OCI-LY3 (cell line): Measurements from ENCODE around the gene TCF25.
A peak's percentile ranks its signal among the peaks of the same experiment; 100 is the strongest.

Experiments used
- H2AFZ ChIP-seq: fragments of 200-600, 300-600 bp; shearing (Covaris generic); 2 replicates; pipeline ENCODE4 v1.6.0; 2014; ENCODE audit warnings: antibody characterized with exemption, low read depth, low read length
- H3K27ac ChIP-seq: fragments of 200-600, 300-600 bp; sonication (generic); 2 replicates; pipeline ENCODE4 v1.5.1; 2014; ENCODE audit warnings: mild to moderate bottlenecking, low read length, moderate library complexity, mixed read lengths
- H3K27me3 ChIP-seq: fragments of 200-600, 300-600 bp; sonication (generic); 2 replicates; pipeline ENCODE4 v1.6.1; 2014; ENCODE audit warnings: low read depth, low read length, mixed read lengths
- H3K36me3 ChIP-seq: fragments of 200-600, 300-600 bp; sonication (generic); replicated peaks from 2 replicates; pipeline ENCODE3; 2014; ENCODE audit warnings: low read depth, low read length, mixed read lengths
- H3K4me1 ChIP-seq: fragments of 300-600, 200-600 bp; sonication (generic); 2 replicates; pipeline ENCODE4 v1.6.1; 2014; ENCODE audit warnings: low read length, mixed read lengths
- H3K4me2 ChIP-seq: fragments of 200-600, 300-600 bp; sonication (generic); 2 replicates; pipeline ENCODE4 v1.6.1; 2014; ENCODE audit warnings: low read length, mixed read lengths
- H3K4me3 ChIP-seq: fragments of 300-600, 200-600 bp; sonication (generic); 2 replicates; pipeline ENCODE4 v1.5.1; 2014; ENCODE audit warnings: antibody characterized with exemption, mild to moderate bottlenecking, low read length, moderate library complexity
- H3K79me2 ChIP-seq: fragments of 300-600, 200-600 bp; shearing (Covaris generic); 2 replicates; pipeline ENCODE4 v1.6.1; 2014; ENCODE audit warnings: mild to moderate bottlenecking, low read length, mixed read lengths
- H3K9ac ChIP-seq: fragments of 300-600, 200-600 bp; shearing (Covaris generic); 2 replicates; pipeline ENCODE4 v1.6.0; 2014; ENCODE audit warnings: mild to moderate bottlenecking, low read length, moderate library complexity
- H3K9me3 ChIP-seq: fragments of 200-600, 300-600 bp; shearing (Covaris generic); 2 replicates; pipeline ENCODE4 v1.6.1; 2014; ENCODE audit warnings: low read length, mixed read lengths; ENCODE audit not compliant: insufficient read depth
- H4K20me1 ChIP-seq: fragments of 200-600, 300-600 bp; sonication (generic); 2 replicates; pipeline ENCODE4 v1.6.1; 2016; ENCODE audit warnings: low read length, mixed read lengths; ENCODE audit not compliant: insufficient read depth
- CTCF ChIP-seq: fragments of 200-600, 300-600 bp; sonication (generic); IDR thresholded peaks from 2 replicates; pipeline ENCODE4 v1.5.1; 2014; ENCODE audit warnings: antibody characterized with exemption, low read length, low read depth
- EZH2phosphoT487 ChIP-seq: fragments of 200-600 bp; shearing (Covaris generic); IDR thresholded peaks from 2 replicates; pipeline ENCODE4 v1.6.1; 2018; ENCODE audit warnings: antibody characterized with exemption, mixed run types, low read depth

TCF25 gene

DNA sequence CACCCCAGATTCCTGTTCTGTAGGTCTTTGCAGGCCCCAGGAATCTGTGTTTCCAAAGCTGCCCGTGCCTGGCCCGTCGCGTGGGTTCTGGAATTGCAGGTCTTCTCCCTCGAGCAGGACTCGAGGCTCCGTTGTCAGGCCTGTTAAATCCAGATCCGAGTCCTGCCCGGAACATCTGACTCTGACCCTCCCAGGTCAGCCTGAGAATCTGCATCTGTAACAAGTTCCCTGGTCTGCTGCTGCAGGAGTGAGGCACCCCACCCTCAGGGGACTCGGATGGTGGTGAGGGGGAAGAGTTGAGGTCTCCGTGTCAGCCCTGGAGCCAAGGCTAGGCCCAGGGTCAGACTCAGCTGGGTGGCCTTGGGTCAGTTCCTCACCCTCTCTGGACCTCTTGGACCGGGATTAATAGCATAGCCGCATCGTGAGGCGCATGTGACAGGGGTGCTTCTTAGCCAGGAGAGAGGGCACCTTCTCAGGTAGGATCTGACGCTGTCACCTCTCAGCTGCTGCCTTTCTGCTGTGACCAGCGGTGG is 36.3 kb upstream of the TCF25 start:
- peaks cover 19% of the 10 kb centered on the region for H3K4me1 ChIP-seq
- H3K27me3 ChIP-seq, result peaks cover 4% of the 10 kb centered on the region; the same call in 1 of the 2 replicates
- peak overlapping the region; percentile 79 for H3K4me3 ChIP-seq
- no peak for TF ChIP-seq CTCF
- no peak for TF ChIP-seq EZH2phosphoT487
- H3K27ac ChIP-seq, result no peak overlapping the region
- H3K4me2 ChIP-seq, result peak overlapping the region; percentile 80
- no peaks in the 10 kb centered on the region for H3K36me3 ChIP-seq
- peak overlapping the region; percentile 55; the same call in 1 of the 2 replicates for H3K9ac ChIP-seq
- H2AFZ ChIP-seq, result peak overlapping the region; percentile 97
- no peaks in the 10 kb centered on the region for H3K9me3 ChIP-seq
- no peaks in the 10 kb centered on the region for H3K79me2 ChIP-seq
- no peaks in the 10 kb centered on the region for H4K20me1 ChIP-seq

DNA sequence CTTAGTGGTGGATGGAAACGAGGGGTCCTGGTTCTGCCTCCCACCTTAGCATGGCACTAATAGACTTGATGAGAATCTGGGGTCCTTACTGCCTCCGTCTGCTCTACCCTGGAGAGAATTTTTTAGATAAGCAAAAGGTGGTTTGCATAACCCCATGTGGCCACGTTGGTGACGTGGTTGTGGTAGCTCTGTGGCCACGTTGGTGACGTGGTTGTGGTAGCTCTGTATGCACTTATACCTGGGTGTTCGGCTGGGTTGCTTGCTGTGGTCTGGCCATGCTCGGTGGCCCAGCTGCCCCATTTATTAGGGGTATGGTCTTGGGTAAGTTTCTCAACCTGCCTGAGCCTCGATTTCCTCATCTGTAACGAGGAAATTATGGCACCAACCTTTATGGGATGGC is 32.1 kb upstream of the TCF25 start:
- H3K4me2 ChIP-seq, result no peak overlapping the region
- no peaks in the 10 kb centered on the region for H3K79me2 ChIP-seq
- H4K20me1 ChIP-seq, result no peaks in the 10 kb centered on the region
- H2AFZ ChIP-seq, result no peak overlapping the region
- H3K9me3 ChIP-seq, result no peaks in the 10 kb centered on the region
- H3K36me3 ChIP-seq, result no peaks in the 10 kb centered on the region
- H3K9ac ChIP-seq, result no peak overlapping the region
- peaks cover 23% of the 10 kb centered on the region for H3K27me3 ChIP-seq
- H3K4me3 ChIP-seq, result no peak overlapping the region
- TF ChIP-seq EZH2phosphoT487 (no peak), CTCF (no peak)
- peaks cover 24% of the 10 kb centered on the region for H3K4me1 ChIP-seq
- H3K27ac ChIP-seq, result no peak overlapping the region

DNA sequence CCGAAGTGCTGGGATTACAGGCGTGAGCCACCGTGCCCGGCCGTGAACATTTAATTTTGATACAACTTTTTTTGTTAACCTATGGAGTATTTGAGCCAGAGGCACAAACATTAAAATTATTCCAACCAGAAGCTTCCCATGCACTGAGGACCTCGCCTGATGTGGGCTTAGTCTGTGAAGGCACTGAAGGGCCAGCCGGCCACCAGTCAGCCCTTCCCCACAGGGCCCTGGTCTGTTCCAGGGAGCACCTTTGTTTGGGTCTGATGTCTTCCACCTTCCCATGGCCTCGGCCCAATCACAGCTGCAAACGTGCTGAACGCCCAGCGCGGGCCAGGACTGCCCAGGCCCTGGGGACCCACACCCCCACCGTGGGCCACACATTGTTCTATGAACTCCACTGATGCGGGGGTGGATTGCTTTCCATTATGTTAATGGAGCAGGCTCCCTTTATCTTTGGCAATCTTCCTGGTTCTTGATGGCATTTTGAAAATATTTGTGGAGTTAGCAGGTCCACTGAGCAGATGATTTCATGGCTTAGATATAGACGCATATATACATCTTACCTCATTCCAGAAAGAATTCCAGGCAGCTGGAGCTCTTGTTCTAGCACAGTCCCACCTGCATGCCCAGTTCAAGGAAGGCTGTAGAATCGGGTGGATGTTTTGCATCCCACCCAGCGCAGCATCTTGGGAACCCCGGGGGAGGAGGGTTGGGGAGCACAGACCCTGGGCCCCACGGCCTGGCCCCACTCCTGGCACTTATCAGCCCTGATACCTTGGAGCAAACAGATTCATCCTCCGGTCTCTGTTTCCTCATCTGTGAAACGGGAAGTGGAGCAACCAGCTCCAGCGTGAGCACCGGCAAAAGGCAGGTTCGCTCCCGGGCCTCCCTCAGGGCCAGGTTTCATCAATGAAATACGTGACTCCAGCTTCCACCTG is 30.7 kb upstream of the TCF25 start:
- Histone ChIP-seq H3K27me3 (peaks cover 23% of the 10 kb centered on the region), H3K36me3 (no peaks in the 10 kb centered on the region), H3K4me2 (peak overlapping the region; percentile 16), H3K4me1 (peaks cover 18% of the 10 kb centered on the region), H3K79me2 (no peaks in the 10 kb centered on the region), H2AFZ (no peak overlapping the region), H3K4me3 (no peak overlapping the region), H4K20me1 (no peaks in the 10 kb centered on the region), H3K9me3 (no peaks in the 10 kb centered on the region), H3K27ac (no peak overlapping the region), H3K9ac (no peak overlapping the region)
- TF ChIP-seq EZH2phosphoT487 (no peak), CTCF (no peak)
